GM10248 (cell line): ENCODE data around the gene RNF157.

Source experiments
- CTCF ChIA-PET: fragments of 300-600 bp; sonication (Branson Sonifier 250); formaldehyde crosslinking; extraction: SDS; loops from one replicate; lab custom pipeline; 2021; ENCODE audit warnings: antibody characterized with exemption; lab: Yijun Ruan, JAX
- POLR2A ChIA-PET: fragments of 350-650 bp; sonication (Branson Sonifier 250); formaldehyde crosslinking; extraction: SDS; loops from one replicate; lab custom pipeline; 2020; ENCODE audit warnings: antibody characterized with exemption; lab: Yijun Ruan, JAX
- DNase-seq: peaks from one replicate; pipeline ENCODE4 v3.0.0; 2012; ENCODE audit errors: extremely low spot score
- TF ChIP-seq, protein P1 (sequence below): IDR thresholded peaks from 2 replicates; pipeline ENCODE4 v1.5.1; 2012; ENCODE audit warnings: mild to moderate bottlenecking, low read depth; ENCODE audit errors: extremely low read depth, missing control alignments, control extremely low read depth

The RNF157 gene

DNA sequence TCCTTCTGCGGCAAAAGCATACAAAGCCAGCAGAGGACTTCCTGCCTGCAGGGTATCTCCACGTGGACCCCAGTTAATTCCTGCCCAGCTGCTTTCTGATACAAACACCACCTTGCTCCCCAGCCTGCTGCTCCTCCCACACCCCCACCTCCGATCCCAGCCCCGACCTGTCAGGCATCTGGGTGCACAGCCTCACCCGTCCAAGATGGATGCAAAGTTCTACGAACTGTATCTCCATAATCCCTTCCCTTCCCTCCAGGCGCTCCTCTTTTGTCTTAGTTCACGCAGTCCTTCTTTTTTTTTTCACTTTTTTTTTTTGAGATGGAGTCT is 83.7 kb downstream of the RNF157 start:
- POLR2A ChIA-PET: no interaction called here
- CTCF ChIA-PET: interaction anchor here (1.0 to 1.3 kb wide), 3 partner anchors 10 to 31 kb away, joined by 3 to 7 read pairs (median 3); no protein-coding TSS in a partner anchor
- no peak for DNase-seq
- TF ChIP-seq, protein P1, sequence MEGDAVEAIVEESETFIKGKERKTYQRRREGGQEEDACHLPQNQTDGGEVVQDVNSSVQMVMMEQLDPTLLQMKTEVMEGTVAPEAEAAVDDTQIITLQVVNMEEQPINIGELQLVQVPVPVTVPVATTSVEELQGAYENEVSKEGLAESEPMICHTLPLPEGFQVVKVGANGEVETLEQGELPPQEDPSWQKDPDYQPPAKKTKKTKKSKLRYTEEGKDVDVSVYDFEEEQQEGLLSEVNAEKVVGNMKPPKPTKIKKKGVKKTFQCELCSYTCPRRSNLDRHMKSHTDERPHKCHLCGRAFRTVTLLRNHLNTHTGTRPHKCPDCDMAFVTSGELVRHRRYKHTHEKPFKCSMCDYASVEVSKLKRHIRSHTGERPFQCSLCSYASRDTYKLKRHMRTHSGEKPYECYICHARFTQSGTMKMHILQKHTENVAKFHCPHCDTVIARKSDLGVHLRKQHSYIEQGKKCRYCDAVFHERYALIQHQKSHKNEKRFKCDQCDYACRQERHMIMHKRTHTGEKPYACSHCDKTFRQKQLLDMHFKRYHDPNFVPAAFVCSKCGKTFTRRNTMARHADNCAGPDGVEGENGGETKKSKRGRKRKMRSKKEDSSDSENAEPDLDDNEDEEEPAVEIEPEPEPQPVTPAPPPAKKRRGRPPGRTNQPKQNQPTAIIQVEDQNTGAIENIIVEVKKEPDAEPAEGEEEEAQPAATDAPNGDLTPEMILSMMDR: no peak

DNA sequence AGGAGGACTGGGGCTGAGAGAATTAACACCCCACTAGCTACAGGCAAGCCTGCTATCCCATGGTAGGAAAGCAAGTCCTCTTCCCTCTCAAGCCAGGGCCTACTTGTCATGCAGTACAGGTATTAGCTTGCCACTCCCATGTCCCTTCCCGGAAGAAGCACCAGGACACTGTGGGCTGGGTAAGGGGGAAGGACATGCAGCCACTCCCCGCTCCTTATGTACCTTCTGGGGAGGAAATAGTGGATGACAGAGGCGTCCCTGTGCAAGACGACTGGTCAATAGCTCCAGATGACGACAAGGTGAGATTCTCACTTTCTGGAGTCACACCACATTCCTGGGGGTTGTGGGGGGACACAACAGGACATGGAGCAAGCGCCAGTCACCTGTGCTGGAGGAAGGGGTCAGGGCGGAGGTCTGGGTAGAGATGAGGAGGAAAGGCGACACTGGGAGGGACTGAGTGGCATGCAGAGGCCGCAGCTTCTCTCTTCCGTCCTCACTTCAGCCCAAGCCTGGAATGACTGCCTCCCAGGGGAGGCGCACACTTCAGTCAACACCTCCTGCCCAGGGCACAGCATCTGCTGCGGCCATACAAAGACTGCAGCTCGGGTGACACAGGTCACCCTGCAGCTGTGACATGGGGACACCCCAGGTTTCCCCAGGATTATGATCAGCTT is 84.2 kb downstream of the RNF157 start:
- ChIA-PET POLR2A (no interaction called here), CTCF (interaction anchor here (1.0 to 1.3 kb wide), 3 partner anchors 9 to 30 kb away, joined by 3 to 7 read pairs (median 3); no protein-coding TSS in a partner anchor)
- no peak for DNase-seq
- TF ChIP-seq, protein P1: no peak

DNA sequence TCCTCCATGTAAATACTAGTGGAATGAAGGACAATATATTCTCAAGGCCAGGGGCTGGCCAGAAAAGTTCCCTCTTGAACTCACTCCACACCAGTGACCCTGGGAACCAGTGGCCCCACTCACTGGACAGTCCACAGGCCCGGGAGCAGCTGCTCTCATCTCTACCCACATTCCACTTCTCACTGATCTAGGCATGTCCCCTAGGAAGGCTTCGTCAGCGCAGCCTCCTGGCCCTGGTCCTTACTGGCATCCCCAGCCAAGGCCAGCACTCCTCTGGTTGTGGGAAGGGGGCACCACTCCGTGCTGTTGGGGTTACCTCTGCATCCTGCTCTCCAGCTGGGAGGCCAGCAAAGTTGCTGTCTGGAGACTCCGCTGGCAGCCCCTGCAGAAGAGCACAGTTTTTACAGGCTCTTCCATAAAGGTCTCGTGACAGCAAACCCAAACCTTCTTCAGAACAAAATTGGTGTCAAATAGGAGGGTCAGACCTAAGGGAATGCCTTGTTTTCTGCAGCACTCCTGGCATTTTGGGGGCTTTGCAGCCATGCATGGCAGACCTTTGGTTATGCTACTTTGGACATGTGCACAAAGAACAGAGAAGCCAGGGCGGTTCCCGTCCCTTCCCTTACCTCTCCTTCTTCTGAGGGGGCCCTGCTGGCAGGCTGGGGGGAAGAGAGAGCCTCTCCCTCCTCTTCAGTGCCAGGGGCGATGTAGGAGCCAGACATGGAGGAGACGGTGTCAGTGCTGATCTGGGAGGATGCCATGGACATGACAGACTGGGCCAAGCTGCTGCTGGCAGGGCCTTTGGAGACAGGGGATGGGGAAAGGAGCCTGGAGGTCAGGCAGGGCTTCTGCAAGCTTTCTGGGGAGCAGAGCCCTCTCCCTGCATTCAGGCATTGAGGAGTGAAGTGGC is 85.1 kb downstream of the RNF157 start:
- ChIA-PET POLR2A (no interaction called here), CTCF (interaction anchor here (1.0 to 1.3 kb wide), 3 partner anchors 8 to 30 kb away, joined by 3 to 7 read pairs (median 3); no protein-coding TSS in a partner anchor)
- no peak for DNase-seq
- TF ChIP-seq, protein P1: no peak

DNA sequence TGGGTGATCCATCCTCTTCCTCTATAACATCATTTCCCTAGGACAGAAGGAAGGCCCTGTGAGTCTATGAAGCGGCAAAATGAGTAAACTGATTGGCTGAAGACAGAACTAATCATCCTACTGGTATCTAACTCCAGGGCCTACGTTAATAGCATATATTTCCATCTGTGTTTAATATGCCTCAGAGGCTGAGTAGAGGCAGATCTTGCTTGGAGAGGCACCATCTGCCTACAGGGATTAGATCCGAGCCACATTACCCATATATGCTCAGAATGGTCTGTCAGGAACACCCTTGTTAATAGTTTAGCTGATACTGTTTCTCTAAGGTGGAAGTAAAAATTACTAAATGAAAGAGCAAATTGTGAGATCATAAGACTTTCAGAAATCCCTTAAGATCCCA is 86.0 kb downstream of the RNF157 start:
- TF ChIP-seq, protein P1: no peak
- POLR2A ChIA-PET: no interaction called here
- CTCF ChIA-PET: interaction anchor here (2.9 to 4.9 kb wide), 2 partner anchors 25 to 125 kb away, joined by 12 to 16 read pairs; no protein-coding TSS in a partner anchor
- no peak for DNase-seq

DNA sequence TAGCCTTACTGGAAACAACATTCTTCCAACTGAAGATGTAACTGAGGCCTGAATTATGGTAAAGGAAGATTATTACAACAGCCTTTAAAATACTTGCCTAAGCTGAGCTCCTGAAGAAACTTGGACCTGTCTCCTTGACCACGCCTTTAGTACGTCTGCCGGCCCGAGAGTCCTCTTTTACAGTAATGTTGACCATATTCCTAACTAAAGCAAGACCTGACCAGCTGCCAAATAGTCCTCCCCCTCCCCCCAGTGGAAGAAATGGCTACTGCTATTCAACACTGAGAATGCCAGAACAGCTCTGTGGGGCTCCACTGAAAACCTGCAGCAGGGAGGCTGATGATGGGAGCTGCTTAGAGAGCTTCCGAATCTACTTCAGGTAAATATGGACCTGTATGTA is 86.7 kb downstream of the RNF157 start:
- TF ChIP-seq, protein P1: no peak
- POLR2A ChIA-PET: no interaction called here
- CTCF ChIA-PET: interaction anchor here (0.8 to 4.9 kb wide), 4 partner anchors 8 to 126 kb away, joined by 4 to 16 read pairs (median 8); no protein-coding TSS in a partner anchor
- DNase-seq: no peak

DNA sequence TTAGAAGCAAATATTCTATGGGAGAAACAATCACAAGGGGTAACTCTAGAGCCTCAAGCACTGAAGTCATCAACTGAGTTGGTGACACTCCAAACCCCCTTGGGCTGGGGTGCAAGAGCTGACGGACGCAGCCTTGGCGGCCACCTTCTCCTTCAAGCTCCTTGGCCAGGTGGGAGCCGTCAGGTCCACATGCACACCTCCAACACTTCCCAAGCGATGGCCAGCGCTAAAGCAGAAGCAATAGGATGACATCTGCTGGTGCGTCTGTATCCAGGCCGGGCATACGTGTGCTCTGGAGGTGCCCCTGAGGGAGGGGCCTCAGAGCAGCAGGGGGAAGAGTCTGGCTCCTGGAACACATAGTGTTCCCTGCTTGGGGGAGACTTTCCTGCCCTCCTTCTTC is 87.1 kb downstream of the RNF157 start:
- TF ChIP-seq, protein P1: no peak
- no peak for DNase-seq
- ChIA-PET POLR2A (no interaction called here), CTCF (interaction anchor here (0.8 to 4.9 kb wide), 4 partner anchors 9 to 126 kb away, joined by 4 to 16 read pairs (median 8); no protein-coding TSS in a partner anchor)
